Measurements from ENCODE around the gene DDX24.

- no peak for TF ChIP-seq MAX (IDR thresholded peaks at IDR 0.05)
- TF ChIP-seq CTCF (IDR thresholded peaks at IDR 0.05), result no peak
- TF ChIP-seq RCOR1 (IDR thresholded peaks at IDR 0.05; ENCODE audit: low read depth, low read length), result no peak
- no peak for TF ChIP-seq POLR2A (IDR thresholded peaks at IDR 0.05; ENCODE audit: low read length)
- no peak for TF ChIP-seq SMC3 (IDR thresholded peaks at IDR 0.05)
- TF ChIP-seq HMGXB4 (CRISPR knock-in tag; IDR thresholded peaks at IDR 0.05; ENCODE audit: borderline replicate concordance), result no peak
- TF ChIP-seq MAZ (IDR thresholded peaks at IDR 0.05; ENCODE audit: borderline replicate concordance, low read depth, low read length), result no peak
- no peak for TF ChIP-seq BHLHE40 (IDR thresholded peaks at IDR 0.05; ENCODE audit: low read depth, low read length)
Observed at GRCh38 chr14:94030571-94030970, 50.4 kb downstream of the DDX24 start.

Data from A549 (cell line).